Measurements from ENCODE around the gene GPATCH2.
A peak's percentile ranks its signal among the peaks of the same experiment; 100 is the strongest.

The GPATCH2 gene

DNA sequence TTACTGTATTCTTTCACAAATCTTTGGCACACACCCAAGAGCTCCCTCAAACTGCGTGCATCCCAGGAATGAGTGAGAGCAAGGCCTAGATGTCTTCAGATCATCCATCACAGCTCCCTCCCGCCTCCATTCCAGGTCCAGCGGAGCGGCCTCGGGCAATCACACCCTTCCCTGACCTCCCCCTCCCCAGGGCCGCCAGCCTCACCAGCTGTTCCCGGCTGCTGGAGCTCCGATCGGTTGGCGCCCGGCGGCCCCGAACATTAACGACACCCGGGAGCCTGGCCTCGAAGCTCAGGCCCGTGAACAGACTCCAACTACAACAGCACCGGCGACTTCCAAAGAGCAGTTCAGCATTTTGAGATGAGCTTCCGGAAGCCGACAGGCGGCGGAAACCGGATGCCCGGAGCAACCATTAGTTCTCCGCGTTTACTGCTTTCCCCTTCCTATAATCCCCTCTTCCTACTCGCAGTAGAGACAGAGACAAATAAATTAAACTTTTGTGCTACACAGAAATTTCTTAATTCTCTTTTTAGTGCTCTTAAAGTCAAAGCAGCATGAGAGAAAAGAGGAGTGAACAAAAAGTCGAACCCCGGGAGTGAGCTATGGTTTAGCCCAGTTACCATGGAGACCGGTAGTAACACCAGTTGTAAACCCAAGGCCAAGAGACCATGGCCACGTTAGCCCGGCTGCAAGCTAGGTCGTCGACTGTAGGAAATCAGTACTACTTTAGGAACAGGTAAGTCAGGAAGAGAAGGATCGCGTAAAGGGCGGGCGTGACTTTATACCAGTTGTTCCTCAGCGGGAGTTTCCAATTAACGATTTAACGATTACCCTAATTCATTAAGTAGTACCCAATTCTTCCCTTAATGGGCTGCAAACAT lies at the start of gene GPATCH2, which contains the start of gene SPATA17:
Gene GPATCH2 (minus strand): TSS at position 380 of the 881 bp plus-strand sequence. CDS start 119 bp downstream, at position 261.
Gene SPATA17 (plus strand): TSS at position 634 of the 881 bp plus-strand sequence. CDS start 35 bp downstream, at position 669.
- peak; percentile 44 to 51 (median 46) for DNase-seq (ENCODE audit: low read depth in 3 of 3, low spot score in 1 of 3)

DNA sequence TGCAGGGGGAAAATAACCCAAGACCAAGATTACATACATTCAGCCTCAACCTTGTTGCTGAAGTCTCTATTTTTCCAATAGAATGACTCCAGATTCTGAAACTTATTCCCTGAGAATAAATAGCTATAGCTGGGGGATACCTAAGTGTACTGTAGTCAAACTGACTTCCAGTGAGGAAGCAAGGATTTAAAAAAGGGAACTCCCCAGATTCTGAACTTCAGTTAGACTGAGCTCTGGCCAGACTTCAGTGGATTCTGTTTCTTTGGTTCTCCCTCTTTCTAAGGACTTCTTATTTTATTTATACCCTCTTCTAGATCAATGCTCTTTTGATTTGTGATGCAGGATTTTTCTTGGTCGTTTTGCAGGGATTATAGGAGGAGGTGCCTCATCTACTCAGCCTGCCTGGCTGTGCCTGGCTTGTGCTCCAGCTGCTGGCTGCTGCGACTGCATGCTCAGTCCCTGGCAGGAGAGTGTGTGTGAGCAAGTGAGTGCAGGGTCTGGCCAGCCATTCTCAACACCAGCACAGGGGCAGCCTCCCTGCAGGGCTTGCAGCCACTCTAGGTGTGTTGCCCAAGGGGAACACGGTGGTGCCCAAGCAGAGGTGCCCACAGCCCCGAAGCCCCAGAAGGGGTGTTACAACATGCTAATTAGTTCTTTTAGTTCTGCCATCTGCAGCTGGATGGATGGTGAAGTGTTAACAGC lies 43.3 kb upstream of the GPATCH2 start:
- no peak for DNase-seq (ENCODE audit: low read depth in 3 of 3, low spot score in 1 of 3)

DNA sequence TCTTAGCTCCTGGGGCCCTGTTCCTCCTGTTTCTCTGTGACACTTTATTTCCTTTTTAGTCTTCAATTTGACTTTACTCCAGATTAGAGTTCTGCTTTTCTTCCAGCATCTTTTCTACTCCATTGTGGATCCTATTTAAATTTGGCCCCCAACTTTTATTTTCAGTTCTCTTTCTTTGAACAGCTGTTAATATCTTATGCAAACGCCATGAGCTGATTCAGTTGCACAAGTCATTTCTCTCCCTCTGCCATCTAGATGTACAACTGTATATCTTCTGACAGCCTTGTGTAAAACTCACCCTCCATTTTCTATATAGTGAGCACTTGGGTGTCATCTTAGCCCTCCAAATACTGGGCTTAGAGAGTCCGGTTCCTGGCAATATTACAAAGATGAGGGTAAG lies 42.5 kb upstream of the GPATCH2 start:
- DNase-seq (ENCODE audit: low read depth in 3 of 3, low spot score in 1 of 3): no peak

DNA sequence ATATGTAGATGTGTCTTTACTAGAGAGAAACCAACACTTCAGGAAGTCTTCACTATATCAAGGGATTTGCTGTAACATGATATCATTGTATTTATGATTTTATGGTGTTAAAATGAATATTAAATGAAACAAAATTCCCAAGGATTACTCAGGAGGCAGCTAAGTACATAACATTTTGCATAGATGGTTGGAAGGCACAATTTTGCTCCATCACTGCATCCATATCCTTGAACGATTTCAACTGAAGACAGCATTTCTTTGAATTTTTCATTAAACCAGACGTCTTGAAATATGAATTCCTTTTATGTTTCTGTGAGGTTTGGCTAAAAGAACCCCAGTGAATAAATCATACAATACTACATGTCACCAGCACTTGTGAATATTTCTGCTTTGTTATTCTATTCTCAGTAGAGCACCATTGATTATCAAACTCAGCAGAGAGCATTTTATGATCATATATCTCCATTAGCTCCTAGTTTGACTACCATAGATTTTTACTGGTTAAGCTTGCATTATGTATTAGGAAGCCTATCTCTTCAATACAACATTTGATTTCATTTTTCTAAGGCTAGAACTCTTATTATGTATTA lies 37.6 kb upstream of the GPATCH2 start:
- no peak for DNase-seq (ENCODE audit: low read depth in 3 of 3, low spot score in 1 of 3)

DNA sequence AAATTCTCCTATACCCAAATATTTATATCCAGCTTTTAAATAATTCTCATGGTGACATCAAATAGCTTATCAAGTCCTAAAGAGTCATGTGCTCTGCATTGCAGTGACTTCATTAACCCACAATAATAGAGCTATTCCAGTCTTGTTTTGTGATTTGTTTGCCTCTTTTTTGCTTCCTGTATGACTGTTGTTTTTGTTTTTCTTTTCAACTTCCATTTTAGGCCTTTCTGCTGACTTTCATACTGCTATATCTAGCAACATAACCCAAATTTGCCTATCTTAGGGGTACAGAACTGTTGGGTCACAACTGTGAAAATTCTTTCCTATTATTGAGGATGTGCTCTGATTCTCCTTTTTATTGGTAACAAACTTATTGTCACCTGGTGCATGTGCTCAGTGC lies 30.5 kb upstream of the GPATCH2 start:
- DNase-seq (ENCODE audit: low read depth in 3 of 3, low spot score in 1 of 3): no peak

DNA sequence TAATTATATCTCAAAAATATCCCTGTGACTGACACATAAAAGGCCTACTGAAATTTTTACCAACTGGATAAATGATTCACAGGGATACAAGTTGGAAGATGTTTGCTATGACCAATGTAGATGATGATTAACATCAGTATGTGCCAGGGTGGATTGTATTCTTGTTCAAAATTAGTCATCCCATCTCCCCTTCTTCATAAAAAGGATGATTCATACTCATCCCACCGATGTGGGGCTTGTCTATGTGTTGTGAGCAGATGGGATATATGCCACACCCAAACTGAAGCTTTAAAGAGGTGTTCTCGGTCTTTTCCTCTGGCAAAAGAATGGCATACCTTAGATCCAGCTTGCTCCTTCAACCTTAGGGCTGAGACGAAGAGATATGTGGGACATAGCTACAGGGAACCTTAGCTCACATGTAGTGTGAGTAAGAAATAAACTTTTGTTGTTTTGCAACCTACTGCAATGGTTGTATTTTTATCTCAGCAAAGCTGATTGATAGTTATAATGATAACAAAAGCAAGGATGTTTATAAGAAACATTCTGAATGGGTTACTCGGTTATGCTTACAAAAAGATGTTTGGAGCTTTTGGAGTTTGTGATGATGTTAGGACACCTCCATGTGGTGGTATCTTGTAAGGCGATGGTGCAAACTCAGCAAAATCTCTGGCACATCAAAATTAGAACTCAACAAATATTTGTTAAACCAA lies 29.6 kb upstream of the GPATCH2 start:
- no peak for DNase-seq (ENCODE audit: low read depth in 3 of 3, low spot score in 1 of 3)

DNA sequence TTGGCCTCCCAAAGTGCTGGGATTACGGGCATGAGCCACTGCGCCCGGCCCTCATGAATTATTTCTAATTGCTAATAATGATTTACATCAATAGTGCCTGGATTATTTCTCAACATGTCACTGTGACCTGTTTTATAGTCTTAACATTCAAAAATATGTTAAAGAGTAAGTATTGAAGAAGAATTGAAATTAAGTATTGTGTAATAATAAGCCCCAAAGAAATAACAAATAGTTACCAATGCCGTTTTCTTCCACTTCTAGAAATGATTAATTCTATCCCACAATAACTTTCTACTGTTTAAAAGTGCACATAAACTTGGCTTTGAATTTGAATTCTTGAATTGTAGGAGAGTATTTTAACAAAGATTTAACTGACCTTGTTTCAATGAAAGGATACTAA lies 19.8 kb upstream of the GPATCH2 start:
- DNase-seq (ENCODE audit: low read depth in 3 of 3, low spot score in 1 of 3): no peak

DNA sequence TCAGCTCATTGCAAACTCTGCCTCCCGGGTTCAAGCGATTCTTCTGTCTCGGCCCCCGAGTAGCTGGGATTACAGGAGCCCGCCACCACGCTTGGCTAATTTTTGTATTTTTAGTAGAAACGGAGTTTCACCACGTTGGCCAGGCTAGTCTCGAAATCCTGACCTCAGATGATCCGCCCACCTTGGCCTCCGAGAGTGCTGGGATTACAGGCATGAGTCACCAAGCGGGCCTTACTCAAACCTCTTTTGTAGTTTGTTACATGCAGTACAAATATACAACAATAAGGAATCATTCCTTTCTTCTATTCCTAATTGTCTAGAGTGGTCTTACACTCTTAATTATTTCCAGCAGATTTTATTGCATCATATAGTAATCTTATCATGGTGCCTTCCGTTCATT lies 16.9 kb upstream of the GPATCH2 start:
- DNase-seq (ENCODE audit: low read depth in 3 of 3, low spot score in 1 of 3): no peak

DNA sequence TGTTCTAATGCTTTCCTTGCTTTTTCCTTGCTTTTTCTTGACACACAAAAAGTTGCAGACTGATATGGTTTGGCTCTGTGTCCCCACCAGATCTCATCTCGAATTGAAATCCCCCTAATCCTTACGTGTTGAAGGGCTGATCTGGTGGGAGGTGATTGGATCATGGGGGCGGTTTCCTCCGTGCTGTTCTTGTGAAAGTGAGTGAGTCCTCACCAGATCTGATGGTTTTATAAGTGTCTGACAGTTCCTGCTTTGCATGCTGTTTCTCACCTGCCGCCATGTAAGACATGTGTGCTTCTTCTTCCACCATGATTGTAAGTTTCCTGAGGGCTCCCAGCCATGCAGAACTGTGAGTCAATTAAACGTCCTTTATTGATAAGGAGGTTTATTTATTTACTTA lies 11.6 kb upstream of the GPATCH2 start:
- no peak for DNase-seq (ENCODE audit: low read depth in 3 of 3, low spot score in 1 of 3)

DNA sequence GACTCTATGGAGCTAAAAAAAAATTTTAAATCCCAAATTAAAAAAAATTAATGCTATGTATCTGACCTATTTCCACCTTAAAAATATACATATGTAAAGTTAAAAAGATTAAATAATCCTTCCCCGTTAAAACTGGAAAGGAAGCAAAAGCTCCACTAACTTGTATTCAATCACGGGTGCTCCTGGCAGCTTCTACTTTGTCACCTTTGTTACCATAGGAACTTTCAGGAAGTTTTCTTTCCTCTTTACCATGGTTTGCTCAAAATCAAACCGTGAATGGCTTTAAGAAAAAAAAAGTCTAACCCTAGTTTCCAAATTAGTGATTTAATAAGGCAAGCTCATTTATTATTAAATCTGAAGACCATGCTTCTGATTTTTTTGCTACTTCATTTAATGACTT lies 3.5 kb downstream of the GPATCH2 start:
- no peak for DNase-seq (ENCODE audit: low read depth in 3 of 3, low spot score in 1 of 3)

DNA sequence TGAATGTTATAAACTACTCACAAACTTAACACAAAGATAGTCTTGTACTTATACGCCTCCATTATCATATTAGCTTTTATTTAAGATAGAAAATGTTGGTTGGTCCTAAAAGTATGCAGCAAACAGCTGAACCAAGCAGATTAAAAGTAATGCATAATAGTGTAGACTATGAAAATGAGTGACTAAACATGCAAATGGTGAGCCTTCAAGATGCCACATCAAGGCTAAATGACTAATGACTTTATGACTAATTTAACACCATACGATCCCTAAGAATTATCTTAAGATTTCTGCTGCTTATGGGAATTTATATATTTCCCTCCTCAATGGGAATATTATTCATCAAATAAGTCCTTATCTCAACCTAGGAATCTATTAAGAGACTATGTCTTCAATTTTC lies 4.6 kb downstream of the GPATCH2 start:
- no peak for DNase-seq (ENCODE audit: low read depth in 3 of 3, low spot score in 1 of 3)

DNA sequence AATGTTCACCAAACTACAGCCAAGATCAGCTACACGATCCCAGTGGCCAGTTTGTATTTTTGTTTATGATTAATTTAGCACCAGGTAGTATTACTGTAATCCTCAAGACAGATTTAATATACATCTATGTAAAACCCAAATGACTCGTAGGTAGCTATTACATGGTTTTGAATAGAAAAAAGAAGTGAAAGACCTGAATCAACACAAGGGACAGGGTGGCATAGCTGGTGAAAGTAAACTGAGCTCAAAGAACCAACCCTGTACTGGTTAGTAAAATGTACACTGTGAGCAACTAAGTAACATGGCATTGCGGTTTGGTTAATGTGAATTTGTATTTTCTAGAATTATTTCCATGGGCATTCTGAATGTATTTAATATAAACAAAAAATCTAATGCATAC lies 8.8 kb downstream of the GPATCH2 start:
- DNase-seq (ENCODE audit: low read depth in 3 of 3, low spot score in 1 of 3): no peak

DNA sequence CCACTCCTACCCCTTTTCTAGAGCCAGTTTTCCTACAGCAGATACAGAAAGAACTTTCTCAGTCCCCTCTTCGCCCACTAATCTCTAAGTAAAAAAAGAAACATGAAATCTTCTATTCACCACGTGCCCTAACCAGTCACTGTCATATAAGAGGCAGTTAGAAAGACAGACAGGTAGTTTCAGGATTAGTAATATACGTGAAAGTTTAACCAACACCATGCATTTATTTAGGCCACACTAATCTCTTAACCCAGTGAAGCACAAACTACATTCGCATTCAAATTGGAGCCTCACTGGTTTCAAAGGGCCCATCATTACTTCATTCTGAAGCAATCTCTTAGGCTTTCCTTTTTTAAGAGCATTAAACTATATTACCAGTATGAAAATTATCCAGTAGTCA lies 10.1 kb downstream of the GPATCH2 start:
- no peak for DNase-seq (ENCODE audit: low read depth in 3 of 3, low spot score in 1 of 3)

DNA sequence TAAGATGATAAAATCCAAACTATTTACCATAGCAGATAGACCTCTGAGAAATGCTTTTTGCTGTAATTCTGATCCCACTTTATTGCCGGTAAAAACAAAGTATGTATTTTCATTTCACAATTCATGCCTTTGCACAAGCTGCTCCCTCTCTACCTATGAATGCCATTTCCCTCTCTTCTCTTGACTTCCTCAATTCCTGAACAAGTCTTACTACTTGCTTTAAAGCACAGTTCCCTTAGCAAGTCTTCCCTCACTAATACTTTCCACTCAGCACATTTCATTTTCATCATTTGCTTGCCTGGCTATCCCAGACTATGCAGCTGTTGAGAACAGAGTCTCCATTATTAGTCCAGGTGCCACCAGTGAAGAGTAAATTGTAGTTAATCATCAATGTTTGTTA lies 13.8 kb downstream of the GPATCH2 start:
- DNase-seq (ENCODE audit: low read depth in 3 of 3, low spot score in 1 of 3): no peak

DNA sequence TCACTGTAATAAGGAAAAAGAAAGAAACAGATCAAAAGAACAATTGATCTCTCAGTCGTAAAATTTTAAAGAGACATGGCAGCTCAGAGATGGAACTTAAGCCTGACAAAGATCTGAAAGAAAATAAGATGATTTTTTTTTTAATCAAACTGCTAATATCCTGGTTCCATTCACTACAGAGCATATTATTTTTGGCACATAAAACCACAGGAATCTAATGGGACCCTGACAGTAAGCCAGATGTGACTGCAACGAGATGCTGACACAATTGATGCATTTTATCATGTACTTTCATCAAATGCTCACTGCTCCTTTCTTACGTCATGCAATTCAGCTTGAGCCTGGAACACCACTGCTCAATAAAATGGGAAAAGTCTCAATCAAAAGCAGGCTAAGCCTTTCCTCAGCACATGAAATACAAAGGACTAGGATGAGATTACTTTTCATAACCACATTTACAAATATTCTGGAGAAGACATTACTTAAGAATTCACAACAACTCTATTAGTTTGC lies 16.6 kb downstream of the GPATCH2 start:
- no peak for DNase-seq (ENCODE audit: low read depth in 3 of 3, low spot score in 1 of 3)

DNA sequence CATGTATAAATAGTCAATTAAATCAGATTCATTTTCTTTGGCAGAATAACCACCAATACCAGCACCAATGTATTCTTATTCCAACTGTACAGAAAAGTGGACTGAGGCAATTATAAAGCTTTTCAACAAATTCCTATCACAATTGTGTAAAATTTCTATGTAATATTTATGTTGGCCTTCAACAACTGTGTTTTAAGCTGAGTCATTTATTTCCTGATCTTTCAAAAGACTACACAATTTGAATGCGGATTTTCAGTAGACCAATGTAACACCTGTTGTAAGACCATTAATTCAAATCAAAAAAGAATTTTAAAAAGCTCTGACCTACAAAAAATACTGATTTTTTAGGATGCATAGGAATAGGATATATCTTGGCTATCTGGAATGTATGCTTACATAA lies 25.5 kb downstream of the GPATCH2 start:
- DNase-seq (ENCODE audit: low read depth in 3 of 3, low spot score in 1 of 3): no peak

DNA sequence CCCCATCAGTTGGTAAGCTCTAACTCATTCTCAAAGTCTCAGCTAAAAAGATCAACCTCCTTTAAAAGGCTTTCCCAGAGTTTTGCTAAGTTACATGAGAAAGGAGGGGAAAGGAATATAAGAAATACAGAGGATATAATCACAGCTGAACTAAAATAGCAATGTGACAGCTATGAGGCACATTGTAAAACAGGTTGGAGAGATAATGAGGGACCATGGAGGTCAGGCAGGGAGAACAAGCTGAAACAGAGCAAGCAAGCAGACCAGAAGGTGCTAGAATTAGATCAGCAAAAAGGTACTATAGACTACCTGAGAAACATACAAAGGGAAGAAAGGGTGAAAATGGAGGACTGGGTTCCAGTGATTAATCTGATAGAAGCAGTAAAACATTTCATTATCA lies 28.5 kb downstream of the GPATCH2 start:
- DNase-seq (ENCODE audit: low read depth in 3 of 3, low spot score in 1 of 3): no peak

DNA sequence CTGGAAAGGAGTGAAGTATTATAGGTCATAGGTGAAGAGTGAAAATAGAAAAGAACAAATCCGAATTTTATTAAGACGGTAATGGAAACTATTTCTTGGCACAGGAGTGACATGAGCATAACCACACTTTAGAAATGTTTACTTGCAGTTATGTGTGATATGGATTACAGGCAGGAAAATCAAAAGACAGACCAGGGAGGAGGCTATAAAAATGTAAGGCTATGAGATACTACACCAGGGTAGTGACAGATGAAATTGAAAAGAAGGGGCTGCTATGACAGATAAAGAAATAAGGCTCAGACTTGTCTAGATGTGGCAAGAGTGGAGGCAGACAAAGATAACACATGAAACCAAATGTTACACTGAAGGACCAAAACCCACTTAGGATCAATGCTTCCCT lies 31.7 kb downstream of the GPATCH2 start:
- no peak for DNase-seq (ENCODE audit: low read depth in 3 of 3, low spot score in 1 of 3)

DNA sequence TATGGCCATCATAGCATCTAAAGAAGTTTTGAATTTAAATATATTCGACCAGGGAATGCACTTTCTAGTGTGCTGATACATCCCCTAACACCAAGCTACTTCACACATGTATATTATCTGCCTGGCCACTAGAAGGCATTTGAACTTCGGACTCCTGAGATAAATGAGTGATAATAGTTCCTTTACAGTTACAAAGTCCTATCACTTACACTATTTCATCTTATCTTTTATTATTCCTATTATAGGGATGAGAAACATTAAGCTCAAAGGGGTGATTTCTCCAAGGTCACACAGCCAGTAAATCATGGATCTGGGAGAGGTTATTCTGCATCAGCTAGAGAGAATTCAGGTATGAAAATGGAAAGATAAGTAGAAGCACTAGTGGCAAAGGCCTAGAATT lies 40.3 kb downstream of the GPATCH2 start:
- DNase-seq (ENCODE audit: low read depth in 3 of 3, low spot score in 1 of 3): no peak

DNA sequence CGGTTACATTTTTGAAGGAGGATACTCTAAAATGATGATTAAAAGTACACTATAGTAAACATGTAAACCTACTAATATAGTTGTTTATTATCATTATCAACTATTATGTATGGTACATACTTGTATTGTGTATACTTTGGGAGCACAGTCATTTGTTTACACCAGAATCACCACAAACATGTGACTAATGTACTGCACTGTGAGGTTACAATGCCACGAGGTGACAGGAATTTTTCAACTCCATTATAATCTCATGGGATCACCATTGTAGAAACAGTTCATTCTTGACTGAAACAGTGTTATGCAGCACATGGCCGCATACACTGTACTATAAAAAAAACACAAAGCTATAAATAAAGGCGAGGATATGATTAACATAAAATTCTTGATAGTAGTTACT lies 44.3 kb downstream of the GPATCH2 start:
- DNase-seq (ENCODE audit: low read depth in 3 of 3, low spot score in 1 of 3): no peak

DNA sequence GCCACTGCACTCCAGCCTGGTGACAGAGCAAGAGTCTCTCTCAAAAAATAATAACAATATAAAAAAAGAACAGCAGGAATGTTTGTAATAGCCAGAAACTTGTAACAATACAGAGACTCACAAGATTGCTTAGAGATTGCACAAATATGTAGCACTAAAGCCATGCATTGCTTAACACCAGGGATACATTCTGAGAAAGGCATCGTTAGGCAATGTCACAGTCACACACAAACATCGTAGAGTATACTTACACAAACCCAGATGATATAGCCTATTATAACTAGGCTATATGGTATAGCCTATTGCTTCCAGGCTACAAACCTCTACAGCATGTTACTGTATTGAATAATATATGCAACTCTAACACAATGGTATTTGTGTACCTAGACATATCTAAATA lies 45.3 kb downstream of the GPATCH2 start:
- no peak for DNase-seq (ENCODE audit: low read depth in 3 of 3, low spot score in 1 of 3)

All from stimulated activated CD4-positive, alpha-beta T cell treated with anti-CD3 and anti-CD28 coated beads, TNF-alpha, amount 100 ng/mL, for 1 hour (primary cell).